Neural progenitor cell (in vitro differentiated cells): ENCODE data around the gene PKNOX2. TPM values are rescaled to one million over a fixed set of nuclear protein-coding genes. Genes with fewer than 3 reads are reported as not detected.

Experiments
- DNase-seq: peaks from one replicate; pipeline ENCODE4 v3.0.0-alpha.2; 2016; ENCODE audit warnings: low spot score
- H2AFZ ChIP-seq: fragments of 200-600 bp; sonication (generic); replicated peaks from 2 replicates; pipeline ENCODE4 v1.6.1; 2016; ENCODE audit warnings: antibody characterized with exemption
- H3F3A ChIP-seq: fragments of 200-600 bp; sonication (generic); 2 replicates; pipeline ENCODE4 v1.6.1; 2016; ENCODE audit warnings: antibody characterized with exemption, low read depth
- H3K27ac ChIP-seq: fragments of 200-600 bp; sonication (generic); 2 replicates; pipeline ENCODE4 v1.5.1; 2016; ENCODE audit warnings: mild to moderate bottlenecking
- H3K27me3 ChIP-seq: fragments of 200-600 bp; sonication (generic); 2 replicates; pipeline ENCODE4 v1.6.1; 2016; ENCODE audit warnings: mild to moderate bottlenecking, moderate library complexity
- H3K36me3 ChIP-seq: fragments of 200-600 bp; sonication (generic); 2 replicates; pipeline ENCODE4 v1.5.1; 2016
- H3K4me1 ChIP-seq: fragments of 200-600 bp; sonication (generic); 2 replicates; pipeline ENCODE4 v1.6.1; 2016; ENCODE audit warnings: mixed run types
- H3K4me2 ChIP-seq: fragments of 200-600 bp; sonication (generic); 2 replicates; pipeline ENCODE4 v1.6.1; 2016
- H3K4me3 ChIP-seq: fragments of 200-600 bp; sonication (generic); 2 replicates; pipeline ENCODE4 v1.5.1; 2016
- H3K79me2 ChIP-seq: fragments of 200-600 bp; sonication (generic); 2 replicates; pipeline ENCODE4 v1.6.1; 2016; ENCODE audit warnings: low read depth
- H3K9ac ChIP-seq: fragments of 200-600 bp; sonication (generic); 2 replicates; pipeline ENCODE4 v1.6.1; 2016
- H3K9me3 ChIP-seq: fragments of 200-600 bp; sonication (generic); 2 replicates; pipeline ENCODE4 v1.5.1; 2016; ENCODE audit warnings: low read depth
- H4K20me1 ChIP-seq: fragments of 200-600 bp; sonication (generic); 2 replicates; pipeline ENCODE4 v1.6.1; 2016; ENCODE audit warnings: low read depth
- H3K27ac Mint-ChIP-seq: 3 replicates; pipeline ENCODE4 v1.8.0; 2021; ENCODE audit warnings: mixed read lengths
- H3K27me3 Mint-ChIP-seq: 2 replicates; pipeline ENCODE4 v1.8.0; 2022; ENCODE audit warnings: low read depth, mild to moderate bottlenecking, inconsistent platforms, moderate library complexity, mixed read lengths; ENCODE audit not compliant: insufficient read depth
- H3K36me3 Mint-ChIP-seq: 3 replicates; pipeline ENCODE4 v1.8.0; 2021; ENCODE audit warnings: mixed read lengths
- H3K4me1 Mint-ChIP-seq: 3 replicates; pipeline ENCODE4 v1.8.0; 2021; ENCODE audit warnings: mixed read lengths
- H3K4me3 Mint-ChIP-seq: 3 replicates; pipeline ENCODE4 v1.8.0; 2021; ENCODE audit warnings: mild to moderate bottlenecking, moderate library complexity, mixed read lengths
- H3K9me3 Mint-ChIP-seq: 3 replicates; pipeline ENCODE4 v1.8.0; 2020; ENCODE audit warnings: mixed read lengths
- CTCF ChIP-seq: fragments of 200-600 bp; sonication (generic); IDR thresholded peaks from 2 replicates; pipeline ENCODE4 v1.5.1; 2017; ENCODE audit warnings: antibody characterized with exemption, mild to moderate bottlenecking
- EZH2 ChIP-seq: fragments of 200-600 bp; sonication (generic); IDR thresholded peaks from 2 replicates; pipeline ENCODE4 v1.6.1; 2017; ENCODE audit warnings: antibody characterized with exemption, mild to moderate bottlenecking, moderate library complexity
- EZH2phosphoT487 ChIP-seq: fragments of 200-600 bp; sonication (generic); IDR thresholded peaks from 2 replicates; pipeline ENCODE4 v1.6.1; 2017; ENCODE audit warnings: antibody characterized with exemption
- total RNA-seq: library from RNA; depleted of rRNA; stranded (reverse); fragments of >200 nt; gene quantifications from 2 replicates; pipeline ENCODE4 v1.2.3, GENCODE V29; 2015; ENCODE audit warnings: low replicate concordance

PKNOX2 gene
- total RNA-seq, 1 donor from 2014 or later, result 4.3 TPM

GRCh38 chr11:125272092-125272491 lies 107.5 kb downstream of the PKNOX2 start:
- H3K4me2 ChIP-seq, result no peak overlapping the region
- no peak overlapping the region for H3K4me3 Mint-ChIP-seq
- H3K9me3 Mint-ChIP-seq, result no peaks in the 10 kb centered on the region
- H3K4me1 Mint-ChIP-seq, result peaks cover 51% of the 10 kb centered on the region
- peaks cover 11% of the 10 kb centered on the region for H3F3A ChIP-seq
- no peaks in the 10 kb centered on the region for H3K9me3 ChIP-seq
- no peaks in the 10 kb centered on the region for H3K27me3 ChIP-seq
- H3K36me3 ChIP-seq, result no peaks in the 10 kb centered on the region
- no peak overlapping the region for H3K27ac ChIP-seq
- H2AFZ ChIP-seq, result no peak overlapping the region
- no peak for DNase-seq
- H3K4me1 ChIP-seq, result peaks cover 34% of the 10 kb centered on the region
- H3K27ac Mint-ChIP-seq, result peak overlapping the region; percentile 10
- no peaks in the 10 kb centered on the region for H3K79me2 ChIP-seq
- peaks cover 3% of the 10 kb centered on the region for H3K27me3 Mint-ChIP-seq
- no peaks in the 10 kb centered on the region for H4K20me1 ChIP-seq
- H3K4me3 ChIP-seq, result no peak overlapping the region
- H3K9ac ChIP-seq, result no peak overlapping the region
- H3K36me3 Mint-ChIP-seq, result peaks cover 16% of the 10 kb centered on the region
- TF ChIP-seq CTCF (no peak), EZH2phosphoT487 (no peak)

DNA sequence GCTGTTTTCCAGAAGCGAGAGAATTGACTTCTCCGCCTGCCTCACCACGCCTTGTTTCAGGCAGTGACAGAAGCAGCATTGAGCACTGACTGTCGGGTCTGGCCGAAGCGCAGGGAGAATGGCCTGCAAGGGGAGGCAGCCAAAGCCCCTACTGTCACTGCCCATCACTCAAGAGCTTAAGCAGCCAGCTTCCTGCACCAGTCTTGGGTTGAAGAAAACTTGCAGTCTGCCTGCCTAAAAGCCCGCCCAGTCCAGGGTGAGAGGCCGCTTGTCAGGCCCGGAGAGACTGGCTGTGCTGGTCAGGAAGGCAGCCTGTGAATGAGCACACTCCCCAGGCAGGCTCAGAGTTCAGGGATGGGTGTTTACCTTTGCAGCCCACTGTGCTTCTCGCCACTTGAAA lies 108.3 kb downstream of the PKNOX2 start:
- no peak overlapping the region for H2AFZ ChIP-seq
- H3F3A ChIP-seq, result peaks cover 11% of the 10 kb centered on the region
- Mint-ChIP-seq H3K4me1 (peaks cover 44% of the 10 kb centered on the region), H3K4me3 (no peak overlapping the region), H3K9me3 (no peaks in the 10 kb centered on the region), H3K36me3 (peaks cover 16% of the 10 kb centered on the region), H3K27me3 (peaks cover 2% of the 10 kb centered on the region), H3K27ac (peak overlapping the region; percentile 43)
- H4K20me1 ChIP-seq, result no peaks in the 10 kb centered on the region
- no peaks in the 10 kb centered on the region for H3K36me3 ChIP-seq
- H3K9ac ChIP-seq, result no peak overlapping the region
- H3K9me3 ChIP-seq, result no peaks in the 10 kb centered on the region
- no peaks in the 10 kb centered on the region for H3K27me3 ChIP-seq
- TF ChIP-seq EZH2phosphoT487, result no peak
- no peak for TF ChIP-seq EZH2
- no peak for TF ChIP-seq CTCF
- peak; percentile 59 for DNase-seq
- peaks cover 26% of the 10 kb centered on the region for H3K4me1 ChIP-seq
- H3K27ac ChIP-seq, result no peak overlapping the region
- no peaks in the 10 kb centered on the region for H3K79me2 ChIP-seq
- H3K4me2 ChIP-seq, result no peak overlapping the region
- H3K4me3 ChIP-seq, result no peak overlapping the region

DNA sequence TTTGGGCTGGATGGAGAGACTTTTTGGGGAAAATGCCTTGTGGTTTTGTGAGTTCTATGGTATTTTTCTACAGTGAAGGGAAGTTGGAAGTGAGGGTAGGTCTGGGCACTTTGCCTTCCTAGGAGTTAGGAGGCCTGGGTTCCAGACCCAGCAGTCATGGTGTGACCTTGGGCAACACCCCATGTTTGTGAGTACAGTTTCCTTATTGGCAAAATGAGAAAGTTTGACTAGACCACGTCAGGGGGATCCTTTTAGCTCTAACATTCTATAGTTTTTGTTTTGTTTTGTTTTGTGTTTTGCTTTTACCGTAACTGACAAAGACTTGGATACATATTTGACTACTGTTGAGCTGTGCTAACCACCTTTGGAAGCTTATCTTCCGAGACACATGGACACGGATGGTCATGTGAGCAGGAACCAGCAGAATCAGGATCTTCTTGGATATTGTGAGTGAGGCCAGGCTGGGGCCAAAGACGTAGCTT lies 109.0 kb downstream of the PKNOX2 start:
- Histone ChIP-seq H2AFZ (no peak overlapping the region), H3F3A (peaks cover 11% of the 10 kb centered on the region), H3K4me2 (no peak overlapping the region), H3K27ac (no peak overlapping the region), H3K9ac (no peak overlapping the region), H3K27me3 (no peaks in the 10 kb centered on the region), H3K79me2 (no peaks in the 10 kb centered on the region), H3K4me3 (no peak overlapping the region), H3K4me1 (peaks cover 22% of the 10 kb centered on the region), H4K20me1 (no peaks in the 10 kb centered on the region), H3K36me3 (no peaks in the 10 kb centered on the region), H3K9me3 (no peaks in the 10 kb centered on the region)
- H3K9me3 Mint-ChIP-seq, result no peaks in the 10 kb centered on the region
- peaks cover 16% of the 10 kb centered on the region for H3K36me3 Mint-ChIP-seq
- no peak overlapping the region for H3K4me3 Mint-ChIP-seq
- H3K27ac Mint-ChIP-seq, result no peak overlapping the region
- peaks cover 2% of the 10 kb centered on the region for H3K27me3 Mint-ChIP-seq
- no peak for DNase-seq
- TF ChIP-seq EZH2phosphoT487, result no peak
- TF ChIP-seq EZH2, result no peak
- TF ChIP-seq CTCF, result no peak
- peaks cover 41% of the 10 kb centered on the region for H3K4me1 Mint-ChIP-seq
